NOMO-1 treated with DMSO at 0.1 percent for 48 hours (cell line): ENCODE data around the gene EID2B.
A peak's percentile ranks its signal among the peaks of the same experiment; 100 is the strongest.

ENCODE experiments used
- DNase-seq: peaks from one replicate; lab custom pipeline; 2025; ENCODE audit not compliant: unreplicated experiment; lab: John Stamatoyannopoulos, UW

EID2B gene

DNA sequence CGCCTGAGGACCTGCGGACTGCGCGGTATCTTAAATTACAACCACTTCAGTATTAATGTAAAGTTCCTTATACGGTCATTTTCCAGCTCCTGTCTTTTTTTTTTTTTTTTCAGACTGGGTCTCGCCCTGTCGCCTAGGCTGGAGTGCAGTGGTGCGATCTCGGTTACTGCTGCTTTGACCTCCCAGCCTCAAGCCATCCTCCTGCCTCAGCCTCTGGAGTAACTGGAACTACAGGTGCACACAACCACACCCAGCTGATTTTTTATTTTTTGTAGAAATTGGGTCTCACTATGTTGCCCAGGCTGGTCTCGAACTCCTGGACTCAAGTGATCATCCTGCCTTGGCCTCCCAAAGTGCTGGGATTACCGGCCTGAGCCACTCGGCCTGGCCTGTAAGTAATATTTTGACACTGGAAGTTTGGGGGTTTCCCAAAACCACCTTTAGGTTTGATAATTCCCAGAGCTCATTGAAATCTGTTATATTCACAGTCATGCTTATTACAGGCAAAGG, 406 bp upstream of the EID2B start:
- DNase-seq, result no peak

DNA sequence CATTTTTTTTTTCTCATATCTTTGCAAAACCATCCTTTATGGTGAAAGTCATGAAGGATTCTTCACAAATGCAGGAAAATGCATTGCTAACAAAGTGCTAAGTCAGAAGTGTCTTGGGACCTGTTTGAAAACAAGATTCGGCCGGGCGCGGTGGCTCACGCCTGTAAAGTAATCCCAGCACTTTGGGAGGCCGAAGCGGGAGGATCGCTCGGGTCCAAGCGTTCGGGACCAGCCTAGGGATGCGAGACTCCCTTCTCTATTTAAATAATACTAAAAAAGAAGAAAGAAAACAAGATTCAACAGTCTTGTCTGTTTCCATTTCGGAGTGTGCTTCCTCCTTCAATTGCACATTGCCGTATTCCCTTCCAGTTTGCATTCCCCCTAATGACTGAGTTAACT, 819 bp downstream of the EID2B start:
- DNase-seq, result no peak

DNA sequence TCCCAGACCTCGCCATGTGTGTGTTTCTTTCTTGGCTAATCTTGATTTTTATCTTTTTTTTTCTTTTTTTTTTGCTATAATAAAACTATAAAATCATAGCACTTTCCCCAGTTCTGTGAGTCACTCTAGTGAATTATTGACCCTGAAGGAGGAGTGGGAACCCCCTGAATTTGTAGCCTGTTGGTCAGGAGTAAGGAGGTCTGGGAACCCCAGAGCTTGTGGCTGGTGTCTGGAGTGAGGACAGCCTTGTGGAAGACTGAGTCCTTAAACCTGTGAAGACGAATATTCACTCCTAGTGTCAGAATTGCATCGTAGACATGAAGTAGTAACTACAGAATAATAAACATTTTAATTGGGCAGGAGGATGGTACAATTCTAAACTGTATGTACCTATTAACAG, 7.4 kb downstream of the EID2B start:
- DNase-seq, result no peak

DNA sequence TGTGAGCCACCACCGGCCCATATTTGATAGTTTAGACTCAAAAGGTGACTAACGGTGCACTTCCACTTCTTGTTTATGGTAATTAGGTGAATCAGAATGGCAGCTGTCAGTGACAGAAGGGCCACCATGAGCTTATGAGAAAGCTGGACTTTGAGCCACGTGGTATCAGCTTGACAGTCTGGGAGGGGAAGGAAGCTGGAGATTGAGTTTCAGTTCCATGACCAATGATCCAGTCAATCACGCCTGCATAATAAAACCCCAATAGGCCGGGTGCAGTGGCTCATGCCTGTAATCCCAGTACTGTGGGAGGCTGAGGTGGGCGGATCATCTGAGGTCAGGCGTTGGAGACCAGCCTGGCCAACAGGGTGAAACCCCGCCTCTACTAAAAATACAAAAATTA, 8.2 kb downstream of the EID2B start:
- peak; percentile 6 for DNase-seq

DNA sequence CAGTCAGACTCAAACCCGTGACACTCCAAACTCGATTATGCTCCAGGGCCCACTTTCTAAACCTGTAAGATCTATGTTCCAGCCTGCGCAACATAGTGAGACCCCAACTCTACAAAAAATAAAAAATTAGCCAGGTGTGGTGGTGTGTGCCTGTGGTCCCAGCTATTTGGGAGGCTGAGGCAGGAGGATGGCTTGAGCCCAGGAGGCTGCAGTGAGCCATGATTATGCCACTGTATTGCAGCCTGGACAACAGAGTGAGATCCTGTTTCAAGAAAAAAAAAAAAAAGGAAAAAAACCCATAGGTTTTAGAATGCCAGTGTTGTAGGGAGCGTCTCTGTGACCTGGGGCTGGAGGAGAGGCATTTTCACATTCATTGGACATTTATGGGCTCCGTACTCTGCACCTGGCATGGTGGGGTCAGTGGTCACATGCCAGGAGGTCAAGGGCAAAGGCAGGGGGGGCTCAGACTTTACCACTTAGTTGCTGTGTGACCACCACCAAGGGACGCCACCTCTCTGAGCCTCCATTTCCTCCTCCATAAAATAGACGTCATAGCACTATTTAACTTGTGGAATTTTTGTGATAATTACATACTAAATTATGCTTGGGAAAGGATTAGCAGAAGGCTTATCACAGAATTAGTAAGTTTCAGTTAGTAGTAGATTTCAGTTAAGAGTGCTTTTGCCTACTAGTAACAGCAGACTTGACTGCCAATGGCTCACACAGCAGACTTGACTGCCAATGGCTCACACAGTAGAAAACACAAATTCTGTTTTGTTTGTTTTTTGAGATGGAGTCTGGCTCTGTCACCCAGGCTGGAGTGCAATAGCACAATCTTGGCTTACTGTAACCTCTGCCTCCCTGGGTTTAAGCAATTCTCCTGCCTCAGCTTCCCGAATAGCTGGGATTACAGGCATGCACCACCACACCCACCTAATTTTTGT, 11.8 kb downstream of the EID2B start:
- DNase-seq, result no peak

DNA sequence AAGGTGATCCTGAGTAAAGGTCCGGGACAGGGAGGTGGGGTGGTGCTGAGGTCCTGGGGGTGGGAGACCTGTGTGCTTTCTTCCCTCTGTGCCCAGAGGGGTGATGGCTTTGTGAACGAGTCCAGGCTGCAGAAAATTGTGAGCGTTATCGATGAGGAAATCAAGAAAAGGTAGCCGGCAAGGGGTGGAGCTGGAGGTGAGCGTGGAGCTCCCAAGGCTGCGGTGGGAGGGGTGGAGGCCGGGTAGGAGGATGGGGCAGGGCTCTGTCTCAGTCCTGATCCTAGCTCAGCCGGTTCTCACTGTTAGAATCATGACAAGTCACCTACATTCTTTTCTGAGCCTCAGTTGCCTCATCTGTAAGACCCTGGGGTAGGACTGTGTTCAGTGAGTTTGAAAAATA, 13.7 kb downstream of the EID2B start:
- DNase-seq, result no peak

DNA sequence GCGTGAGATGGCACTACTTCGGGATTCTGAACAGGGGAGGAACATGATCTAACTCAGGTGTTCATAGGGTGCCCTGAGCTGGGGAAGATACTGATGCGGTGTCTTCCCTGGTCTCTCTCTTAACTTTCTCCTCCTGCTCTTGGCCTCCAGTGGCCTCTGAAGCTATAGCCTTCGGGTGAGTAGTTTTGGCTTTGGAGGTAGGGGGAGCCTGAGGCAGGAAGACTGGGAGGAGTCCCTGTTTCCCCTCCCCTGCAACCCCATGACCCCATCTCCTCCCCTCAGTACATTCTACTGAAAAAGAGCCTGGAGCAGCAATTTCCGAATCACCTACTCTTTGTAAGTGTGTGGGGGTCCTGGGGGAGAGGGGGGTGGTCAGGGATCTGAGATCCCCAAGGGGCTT, 14.2 kb downstream of the EID2B start:
- no peak for DNase-seq

DNA sequence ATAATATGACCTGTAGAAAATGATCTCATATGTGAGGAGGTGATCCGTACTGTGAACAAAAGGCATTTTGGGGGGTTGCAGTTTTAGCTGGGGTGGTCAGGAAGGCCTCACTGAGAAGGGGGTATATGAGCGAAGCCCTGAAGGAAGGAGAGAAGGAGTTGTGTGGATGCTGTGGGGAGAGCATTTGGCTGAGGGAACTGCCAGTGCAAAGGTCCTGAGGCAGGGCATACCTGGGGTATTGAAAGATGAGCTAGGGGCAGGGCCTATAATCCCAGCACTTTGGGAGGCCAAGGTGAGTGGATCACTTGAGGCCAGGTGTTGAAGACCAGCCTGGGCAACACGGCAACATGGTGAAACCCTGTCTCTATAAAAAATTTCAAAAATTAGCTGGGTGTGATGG, 15.2 kb downstream of the EID2B start:
- DNase-seq, result no peak

DNA sequence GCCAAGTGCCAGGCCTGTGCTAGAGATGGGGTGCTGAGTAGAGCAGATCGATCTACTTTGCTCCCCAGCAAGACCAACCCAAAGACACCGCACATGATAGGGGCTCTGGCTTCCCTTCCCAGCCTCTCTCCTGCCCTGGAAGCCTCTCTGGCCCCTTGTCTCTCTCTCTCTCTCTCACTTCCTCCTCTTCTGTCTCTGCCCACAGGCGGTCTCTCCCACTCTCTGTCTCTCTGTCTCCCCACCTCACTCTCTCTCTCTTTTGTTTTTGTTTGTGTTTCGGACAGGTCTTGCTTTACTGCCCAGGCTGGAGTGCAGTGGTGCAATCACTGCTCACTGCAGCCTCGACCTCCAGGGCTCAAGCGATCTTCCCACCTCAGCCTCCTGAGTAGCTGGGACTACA, 16.4 kb downstream of the EID2B start:
- DNase-seq, result peak; percentile 6

DNA sequence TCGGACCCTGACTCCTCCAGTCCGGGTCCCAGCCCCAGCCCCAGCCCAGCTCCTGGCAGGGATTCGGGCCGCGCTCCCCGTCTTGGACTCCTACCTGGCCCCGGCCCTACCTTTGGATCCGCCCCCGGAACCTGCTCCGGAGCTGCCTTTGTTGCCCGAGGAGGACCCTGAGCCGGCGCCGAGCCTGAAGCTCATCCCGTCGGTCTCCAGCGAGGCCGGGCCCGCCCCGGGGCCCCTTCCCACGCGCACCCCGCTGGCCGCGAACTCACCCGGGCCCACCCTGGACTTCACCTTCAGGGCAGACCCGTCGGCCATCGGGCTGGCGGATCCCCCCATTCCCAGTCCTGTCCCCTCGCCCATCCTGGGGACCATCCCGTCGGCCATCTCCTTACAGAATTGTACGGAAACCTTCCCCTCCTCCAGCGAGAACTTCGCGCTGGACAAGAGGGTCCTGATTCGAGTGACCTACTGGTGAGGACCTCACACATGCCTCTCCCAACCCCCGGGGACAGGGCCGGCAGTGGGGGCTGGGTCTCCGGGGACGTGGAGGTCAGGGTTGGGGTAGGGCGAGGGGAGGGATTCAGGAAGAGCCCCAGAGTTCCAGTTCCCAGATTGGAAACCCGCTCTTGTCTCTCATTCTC, 17.0 kb downstream of the EID2B start:
- no peak for DNase-seq

DNA sequence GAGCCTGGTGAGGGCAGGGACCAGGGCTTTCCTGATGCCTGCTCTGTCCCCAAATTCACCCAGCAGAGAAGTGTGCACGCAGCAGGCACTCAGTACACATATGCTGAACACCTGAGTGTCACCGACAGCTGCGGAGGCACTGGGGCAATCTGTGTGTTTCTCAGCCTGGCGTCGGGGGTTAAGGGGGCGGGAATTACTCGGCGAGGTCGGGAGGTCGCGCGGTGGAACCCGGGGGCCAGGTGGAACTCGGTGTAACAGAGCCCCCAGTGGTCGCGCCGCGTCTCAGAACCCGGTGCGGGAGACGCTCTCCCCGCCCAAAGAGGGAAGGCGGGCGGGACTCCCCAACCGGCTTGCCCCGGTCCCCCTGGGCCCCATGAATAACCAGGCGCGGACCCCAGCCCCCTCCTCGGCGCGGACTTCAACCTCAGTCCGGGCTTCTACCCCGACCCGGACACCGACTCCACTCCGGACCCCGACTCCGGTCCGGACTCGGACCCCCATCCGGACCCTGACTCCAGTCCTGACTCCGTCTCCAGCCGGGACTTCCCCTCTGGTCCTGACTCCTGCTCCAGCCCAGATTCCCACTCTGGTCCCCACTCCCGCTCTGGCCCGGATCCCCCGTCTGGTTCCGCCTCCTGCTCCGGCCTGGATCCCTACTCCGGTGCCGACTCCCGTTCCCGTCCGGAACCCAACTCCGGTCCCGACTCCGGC, 17.7 kb downstream of the EID2B start, which contains the start of gene SELENOV:
Gene SELENOV, plus strand, starts transcription at position 300 of the 711 bp plus-strand sequence. Its CDS starts 74 bp downstream, at position 374.
- DNase-seq, result no peak

DNA sequence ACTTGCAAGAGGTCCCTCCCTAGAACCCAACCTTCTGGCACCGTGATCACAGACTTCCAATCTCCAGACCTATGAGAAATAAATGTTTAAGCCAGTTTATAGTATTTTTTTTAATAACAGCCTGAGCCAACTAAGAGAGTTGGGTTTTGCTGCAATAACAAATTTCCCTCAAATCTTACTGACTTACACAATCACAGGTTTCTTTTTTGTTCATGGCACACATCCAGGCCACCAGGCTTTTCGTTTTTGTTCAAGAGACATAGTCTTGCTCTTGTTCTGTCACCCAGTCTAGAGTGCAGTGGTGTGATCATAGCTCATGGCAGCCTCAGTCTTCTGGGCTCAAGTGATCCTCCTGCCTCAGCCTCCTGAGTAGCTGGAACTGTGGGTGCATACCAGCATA, 19.7 kb downstream of the EID2B start:
- DNase-seq, result no peak

DNA sequence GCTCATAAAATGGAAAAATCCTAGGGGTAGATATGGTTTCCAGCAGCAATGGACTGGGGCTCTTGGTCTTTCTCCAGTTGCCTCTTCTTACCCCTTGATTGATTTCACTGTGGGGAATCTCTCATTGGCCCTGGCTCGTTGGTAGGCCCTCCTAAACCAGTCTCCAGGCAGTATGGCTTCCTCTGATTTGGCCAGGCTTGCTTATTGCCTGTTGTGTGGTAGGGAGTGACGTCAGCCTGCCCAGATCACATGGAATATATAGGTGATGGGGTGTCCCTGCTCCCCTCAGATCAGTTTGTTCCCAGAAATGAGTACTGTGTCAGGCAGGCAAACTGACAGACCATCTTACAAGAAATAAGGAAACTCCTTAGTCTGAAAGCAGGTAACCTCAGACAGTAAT, 23.4 kb downstream of the EID2B start:
- DNase-seq, result no peak

DNA sequence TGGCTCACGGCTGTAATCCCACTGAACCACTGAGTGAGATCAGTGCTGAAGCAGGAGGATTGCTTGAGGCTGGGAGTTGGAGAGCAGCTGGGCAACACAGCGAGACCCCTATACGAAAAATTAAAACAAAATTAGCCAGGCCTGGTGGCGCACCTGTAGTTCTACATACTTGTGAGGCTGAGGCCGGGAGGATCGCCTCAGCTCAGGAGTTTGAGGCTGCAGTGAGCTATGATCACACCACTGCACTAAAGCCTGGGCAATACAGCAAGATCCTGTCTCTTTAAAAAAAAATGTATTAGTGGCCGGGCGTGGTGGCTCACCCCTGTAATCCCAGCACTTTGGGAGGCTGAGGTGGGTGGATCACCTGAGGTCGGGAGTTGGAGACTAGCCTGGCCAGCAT, 24.0 kb downstream of the EID2B start:
- no peak for DNase-seq

DNA sequence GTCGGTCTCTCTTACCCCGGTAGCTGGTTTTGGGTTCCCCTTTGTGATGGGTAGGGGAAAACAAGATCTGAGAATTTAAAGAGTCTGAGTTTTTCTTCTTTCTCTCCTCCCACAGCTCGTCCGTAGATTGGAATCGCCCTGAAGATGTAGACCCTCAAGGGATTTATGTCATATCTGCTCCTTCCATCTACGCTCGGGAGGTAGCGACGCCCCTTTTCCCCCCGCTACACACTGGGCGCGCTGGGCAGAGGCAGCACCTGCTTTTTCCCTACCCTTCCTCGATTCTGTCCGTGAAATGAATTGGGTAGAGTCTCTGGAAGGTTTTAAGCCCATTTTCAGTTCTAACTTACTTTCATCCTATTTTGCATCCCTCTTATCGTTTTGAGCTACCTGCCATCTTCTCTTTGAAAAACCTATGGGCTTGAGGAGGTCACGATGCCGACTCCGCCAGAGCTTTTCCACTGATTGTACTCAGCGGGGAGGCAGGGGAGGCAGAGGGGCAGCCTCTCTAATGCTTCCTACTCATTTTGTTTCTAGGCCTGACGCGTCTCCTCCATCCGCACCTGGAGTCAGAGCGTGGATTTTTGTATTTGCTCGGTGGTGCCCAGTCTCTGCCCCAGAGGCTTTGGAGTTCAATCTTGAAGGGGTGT, 24.8 kb downstream of the EID2B start:
- no peak for DNase-seq

DNA sequence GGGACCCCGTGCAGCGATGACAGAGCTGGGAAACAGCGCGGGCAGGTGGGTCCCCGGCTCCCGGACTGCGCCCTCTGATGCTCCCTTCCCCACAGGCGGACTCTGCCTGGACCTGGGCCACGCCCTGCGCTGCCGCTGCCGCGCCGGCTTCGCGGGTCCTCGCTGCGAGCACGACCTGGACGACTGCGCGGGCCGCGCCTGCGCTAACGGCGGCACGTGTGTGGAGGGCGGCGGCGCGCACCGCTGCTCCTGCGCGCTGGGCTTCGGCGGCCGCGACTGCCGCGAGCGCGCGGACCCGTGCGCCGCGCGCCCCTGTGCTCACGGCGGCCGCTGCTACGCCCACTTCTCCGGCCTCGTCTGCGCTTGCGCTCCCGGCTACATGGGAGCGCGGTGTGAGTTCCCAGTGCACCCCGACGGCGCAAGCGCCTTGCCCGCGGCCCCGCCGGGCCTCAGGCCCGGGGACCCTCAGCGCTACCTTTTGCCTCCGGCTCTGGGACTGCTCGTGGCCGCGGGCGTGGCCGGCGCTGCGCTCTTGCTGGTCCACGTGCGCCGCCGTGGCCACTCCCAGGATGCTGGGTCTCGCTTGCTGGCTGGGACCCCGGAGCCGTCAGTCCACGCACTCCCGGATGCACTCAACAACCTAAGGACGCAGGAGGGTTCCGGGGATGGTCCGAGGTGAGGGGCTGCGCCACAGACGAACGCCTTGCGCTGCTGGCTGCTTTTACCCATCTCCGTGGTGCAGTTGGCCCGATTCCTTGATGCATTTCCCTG, 25.5 kb downstream of the EID2B start:
- peak; percentile 52 for DNase-seq

DNA sequence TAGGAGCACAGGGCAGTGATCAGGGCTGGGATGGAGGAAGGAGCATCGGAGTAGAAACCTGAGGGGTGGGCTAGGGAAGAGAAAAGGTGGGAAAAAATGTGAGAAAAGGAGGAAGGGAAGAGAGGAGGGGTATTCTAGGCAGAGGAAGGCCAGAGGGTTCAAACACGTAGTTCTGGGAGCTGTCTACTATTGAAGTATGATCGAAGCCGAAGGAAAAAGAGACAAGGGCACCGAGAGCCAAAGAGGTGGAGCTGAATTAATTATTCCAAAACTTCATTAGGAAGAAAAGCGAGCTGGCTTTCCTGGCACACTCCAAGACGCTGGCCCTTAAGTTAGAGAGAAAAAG, 26.1 kb downstream of the EID2B start:
- no peak for DNase-seq

DNA sequence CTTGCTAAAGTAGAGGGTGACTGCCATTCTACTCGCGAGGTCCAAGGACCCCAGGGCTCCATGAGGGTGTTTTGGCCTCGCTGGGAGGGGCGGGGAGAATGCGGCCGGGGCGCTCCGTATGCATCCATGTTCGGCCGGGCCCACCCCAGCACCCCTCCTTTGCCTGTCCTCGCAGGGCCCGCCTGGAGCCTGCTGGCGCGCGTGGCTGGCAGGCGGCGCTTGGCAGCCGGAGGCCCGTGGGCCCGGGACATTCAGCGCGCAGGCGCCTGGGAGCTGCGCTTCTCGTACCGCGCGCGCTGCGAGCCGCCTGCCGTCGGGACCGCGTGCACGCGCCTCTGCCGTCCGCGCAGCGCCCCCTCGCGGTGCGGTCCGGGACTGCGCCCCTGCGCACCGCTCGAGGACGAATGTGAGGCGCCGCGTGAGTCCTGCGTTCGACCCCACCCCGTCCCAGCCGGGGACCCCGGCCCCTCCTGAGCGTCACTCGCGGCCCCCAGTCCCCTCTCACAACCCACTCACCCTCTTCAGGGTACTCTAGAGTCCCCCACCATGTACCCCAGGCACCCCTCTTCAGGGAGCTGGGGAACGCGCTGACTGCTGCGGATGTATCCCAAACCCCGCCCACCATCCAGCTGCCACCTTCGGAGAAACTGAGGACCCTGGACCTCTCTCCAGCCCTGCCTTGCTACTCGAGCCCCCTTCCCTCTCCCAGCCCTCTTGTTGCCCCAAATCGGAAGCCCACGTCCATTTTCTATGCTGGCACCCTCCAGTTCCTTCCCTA, 29.8 kb downstream of the EID2B start:
- peak; percentile 53 for DNase-seq

DNA sequence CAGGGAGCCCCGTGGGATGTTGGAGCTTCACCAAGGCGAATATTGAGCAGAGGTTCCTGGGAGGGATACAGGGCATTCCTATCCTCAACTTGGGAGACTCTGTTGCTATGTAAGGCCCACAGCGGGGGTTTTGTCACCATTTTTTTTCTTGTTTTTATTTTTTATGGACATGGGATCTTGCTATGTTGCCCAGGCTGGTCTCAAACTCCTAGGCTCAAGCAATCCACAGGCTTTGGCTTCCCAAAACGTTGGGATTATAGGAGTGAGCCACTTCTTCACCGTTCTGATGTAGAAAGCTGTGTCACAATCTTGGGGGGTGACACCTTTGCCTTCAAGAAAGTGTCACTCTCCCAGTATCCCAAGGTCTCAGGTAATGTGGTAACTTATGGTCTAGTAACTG, 31.3 kb downstream of the EID2B start:
- DNase-seq, result no peak

DNA sequence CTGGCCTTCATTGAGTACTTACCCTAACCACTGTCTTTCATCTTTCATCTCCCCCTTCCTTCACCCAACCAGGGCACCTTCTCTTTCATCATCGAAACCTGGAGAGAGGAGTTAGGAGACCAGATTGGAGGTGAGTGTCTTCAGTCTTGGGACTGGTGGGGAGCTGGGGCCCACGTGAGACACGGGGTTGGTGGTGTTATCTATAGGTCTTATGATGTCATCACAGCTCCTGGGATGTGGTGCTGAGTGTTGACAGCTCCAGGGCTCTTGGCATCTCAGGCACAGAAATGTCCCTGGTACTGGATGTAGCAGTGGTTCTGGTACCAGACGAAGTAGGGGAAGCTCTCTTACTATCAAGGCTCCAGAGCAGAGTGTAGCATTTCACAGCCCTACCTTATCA, 32.1 kb downstream of the EID2B start:
- no peak for DNase-seq
